Left ventricle myocardium inferior (tissue), 1 donor: ENCODE results near the gene CLSTN1. TPM values are rescaled to one million over a fixed set of nuclear protein-coding genes. Genes with fewer than 3 reads are reported as not detected.

Experiments used
- DNase-seq: peaks from one replicate; pipeline ENCODE4 v3.0.0-alpha.2; 2020
- H3K27ac ChIP-seq: fragments of 200-600 bp; replicated peaks from 2 replicates; pipeline ENCODE4 v1.8.0; 2021
- H3K27me3 ChIP-seq: fragments of 200-600 bp; 2 replicates; pipeline ENCODE4 v1.8.0; 2021; ENCODE audit warnings: low read depth
- H3K36me3 ChIP-seq: fragments of 200-600 bp; 2 replicates; pipeline ENCODE4 v1.8.0; 2021
- H3K4me1 ChIP-seq: fragments of 200-600 bp; 2 replicates; pipeline ENCODE4 v1.8.0; 2021
- H3K4me3 ChIP-seq: fragments of 200-600 bp; 2 replicates; pipeline ENCODE4 v1.8.0; 2021; ENCODE audit warnings: mild to moderate bottlenecking, moderate library complexity
- H3K9me3 ChIP-seq: fragments of 200-600 bp; replicated peaks from 2 replicates; pipeline ENCODE4 v1.8.0; 2021
- CTCF ChIP-seq: fragments of 200-600 bp; IDR thresholded peaks from 2 replicates; pipeline ENCODE4 v1.8.0; 2021; ENCODE audit warnings: antibody characterized with exemption, mild to moderate bottlenecking, borderline replicate concordance
- intact Hi-C: fragments of 100-400 bp; cut with micrococcal nuclease; formaldehyde crosslinking; loops from one replicate; pipeline ENCODE4 v1.11.0; 2022
- total RNA-seq: library from RNA; stranded (reverse); fragmentation: NEBNext Ultra II Directional; extraction: Animal tissue kit (Norgen Biotek cat#: 25700); gene quantifications from one replicate; pipeline ENCODE4 v1.2.1, GENCODE V29; 2021
- donor health status: DM: no; HTN: yes; CAD: no; lungs with severe emphysema.

Gene CLSTN1
- total RNA-seq, 1 donor from 2014 or later, result 63.5 TPM

GRCh38 chr1:9865724-9866123, 42.0 kb upstream of the CLSTN1 start:
- no peak for TF ChIP-seq CTCF
- Histone ChIP-seq H3K27ac (peak overlapping the region; percentile 38), H3K4me1 (peaks cover 25% of the 10 kb centered on the region), H3K36me3 (peaks cover 53% of the 10 kb centered on the region), H3K9me3 (no peaks in the 10 kb centered on the region), H3K27me3 (no peaks in the 10 kb centered on the region), H3K4me3 (no peak overlapping the region)
- intact Hi-C loops, result loop anchor here (10.0 kb wide), 1 partner anchor 141 kb away; no protein-coding TSS in a partner anchor
- no peak for DNase-seq

- Histone ChIP-seq H3K27ac (no peak overlapping the region), H3K4me3 (no peak overlapping the region), H3K9me3 (no peaks in the 10 kb centered on the region), H3K4me1 (peaks cover 37% of the 10 kb centered on the region), H3K36me3 (peaks cover 42% of the 10 kb centered on the region), H3K27me3 (no peaks in the 10 kb centered on the region)
- no peak for DNase-seq
- intact Hi-C loops, result loop anchor here (10.0 kb wide), 1 partner anchor 139 kb away; no protein-coding TSS in a partner anchor
- no peak for TF ChIP-seq CTCF
Measured at GRCh38 chr1:9863371-9863770, 39.6 kb upstream of the CLSTN1 start.

- peaks cover 54% of the 10 kb centered on the region for H3K36me3 ChIP-seq
- intact Hi-C loops, result loop anchor here (10.0 kb wide), 1 partner anchor 137 kb away; no protein-coding TSS in a partner anchor
- no peaks in the 10 kb centered on the region for H3K9me3 ChIP-seq
- no peak for TF ChIP-seq CTCF
- peaks cover 24% of the 10 kb centered on the region for H3K4me1 ChIP-seq
- H3K27me3 ChIP-seq, result no peaks in the 10 kb centered on the region
- H3K27ac ChIP-seq, result no peak overlapping the region
- H3K4me3 ChIP-seq, result no peak overlapping the region
- DNase-seq, result no peak
Measured at GRCh38 chr1:9861360-9861759, 37.6 kb upstream of the CLSTN1 start.

- no peaks in the 10 kb centered on the region for H3K9me3 ChIP-seq
- H3K27ac ChIP-seq, result no peak overlapping the region
- DNase-seq, result no peak
- no peak overlapping the region for H3K4me3 ChIP-seq
- H3K36me3 ChIP-seq, result peaks cover 50% of the 10 kb centered on the region
- TF ChIP-seq CTCF, result no peak
- no peaks in the 10 kb centered on the region for H3K27me3 ChIP-seq
- peaks cover 19% of the 10 kb centered on the region for H3K4me1 ChIP-seq
- intact Hi-C loops, result loop anchor here (10.0 kb wide), 1 partner anchor 136 kb away; no protein-coding TSS in a partner anchor
Measured at GRCh38 chr1:9860887-9861286, 37.1 kb upstream of the CLSTN1 start.

- Histone ChIP-seq H3K27me3 (no peaks in the 10 kb centered on the region), H3K9me3 (no peaks in the 10 kb centered on the region), H3K36me3 (peaks cover 49% of the 10 kb centered on the region), H3K4me3 (no peak overlapping the region), H3K4me1 (peaks cover 12% of the 10 kb centered on the region), H3K27ac (peak overlapping the region; percentile 8)
- DNase-seq, result no peak
- intact Hi-C loops, result loop anchor here (10.0 kb wide), 1 partner anchor 135 kb away; no protein-coding TSS in a partner anchor
- TF ChIP-seq CTCF, result no peak
Measured at GRCh38 chr1:9859281-9860014, 35.7 kb upstream of the CLSTN1 start.
